Brain microvascular endothelial cell (primary cell): ENCODE results near the gene GMDS.

Source experiments
- DNase-seq: peaks from one replicate; pipeline ENCODE4 v3.0.0-alpha.2; 2020
- H3K27ac ChIP-seq: fragments of 250-450 bp; sonication (Bioruptor Pico); 2 replicates; pipeline ENCODE4 v1.5.1; 2020; ENCODE audit warnings: mild to moderate bottlenecking, moderate library complexity
- H3K27me3 ChIP-seq: fragments of 250-450 bp; sonication (Bioruptor Pico); replicated peaks from 2 replicates; pipeline ENCODE4 v1.5.1; 2020; ENCODE audit warnings: mild to moderate bottlenecking
- H3K36me3 ChIP-seq: fragments of 250-450 bp; sonication (Bioruptor Pico); replicated peaks from 2 replicates; pipeline ENCODE4 v1.5.1; 2020; ENCODE audit warnings: mild to moderate bottlenecking
- H3K4me3 ChIP-seq: 2 replicates; pipeline ENCODE4 v1.5.1; 2011; ENCODE audit warnings: low read depth, mild to moderate bottlenecking, control low read depth, low read length, moderate library complexity
- in situ Hi-C: cut with HindIII; loops from 2 replicates; pipeline ENCODE4 v1.10.0; 2017; ENCODE audit warnings: low sequenced_read_pairs, low pct_ligation_motif_present
- TF ChIP-seq, protein P1 (sequence below): IDR thresholded peaks from 2 replicates; pipeline ENCODE4 v1.5.1; 2011; ENCODE audit warnings: low read depth, mild to moderate bottlenecking, moderate library complexity, low read length, control low read depth, inconsistent platforms; ENCODE audit errors: missing control alignments

The GMDS gene

GRCh38 chr6:1701668-1702353 lies 543.6 kb downstream of the GMDS start:
- Histone ChIP-seq H3K4me3 (no peak overlapping the region), H3K27ac (peak overlapping the region; percentile 73)

GRCh38 chr6:1700278-1700967 lies 545.0 kb downstream of the GMDS start:
- in situ Hi-C loops = no loop called here
- no peaks in the 10 kb centered on the region for H3K36me3 ChIP-seq
- H3K4me3 ChIP-seq = no peak overlapping the region
- H3K27me3 ChIP-seq = no peaks in the 10 kb centered on the region
- TF ChIP-seq, protein P1, sequence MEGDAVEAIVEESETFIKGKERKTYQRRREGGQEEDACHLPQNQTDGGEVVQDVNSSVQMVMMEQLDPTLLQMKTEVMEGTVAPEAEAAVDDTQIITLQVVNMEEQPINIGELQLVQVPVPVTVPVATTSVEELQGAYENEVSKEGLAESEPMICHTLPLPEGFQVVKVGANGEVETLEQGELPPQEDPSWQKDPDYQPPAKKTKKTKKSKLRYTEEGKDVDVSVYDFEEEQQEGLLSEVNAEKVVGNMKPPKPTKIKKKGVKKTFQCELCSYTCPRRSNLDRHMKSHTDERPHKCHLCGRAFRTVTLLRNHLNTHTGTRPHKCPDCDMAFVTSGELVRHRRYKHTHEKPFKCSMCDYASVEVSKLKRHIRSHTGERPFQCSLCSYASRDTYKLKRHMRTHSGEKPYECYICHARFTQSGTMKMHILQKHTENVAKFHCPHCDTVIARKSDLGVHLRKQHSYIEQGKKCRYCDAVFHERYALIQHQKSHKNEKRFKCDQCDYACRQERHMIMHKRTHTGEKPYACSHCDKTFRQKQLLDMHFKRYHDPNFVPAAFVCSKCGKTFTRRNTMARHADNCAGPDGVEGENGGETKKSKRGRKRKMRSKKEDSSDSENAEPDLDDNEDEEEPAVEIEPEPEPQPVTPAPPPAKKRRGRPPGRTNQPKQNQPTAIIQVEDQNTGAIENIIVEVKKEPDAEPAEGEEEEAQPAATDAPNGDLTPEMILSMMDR = no peak
- no peak overlapping the region for H3K27ac ChIP-seq
- no peak for DNase-seq

More at GRCh38 chr6:1701668-1702353, 543.6 kb downstream of the GMDS start:
- TF ChIP-seq, protein P1 = no peak
- in situ Hi-C loops = no loop called here
- peak; percentile 93 for DNase-seq
- Histone ChIP-seq H3K36me3 (no peaks in the 10 kb centered on the region), H3K27me3 (no peaks in the 10 kb centered on the region)

GRCh38 chr6:1698527-1698926 lies 546.9 kb downstream of the GMDS start:
- no peak overlapping the region for H3K4me3 ChIP-seq
- H3K27me3 ChIP-seq = no peaks in the 10 kb centered on the region
- DNase-seq = no peak
- no peak overlapping the region for H3K27ac ChIP-seq
- in situ Hi-C loops = no loop called here
- H3K36me3 ChIP-seq = no peaks in the 10 kb centered on the region
- TF ChIP-seq, protein P1 = no peak

DNA sequence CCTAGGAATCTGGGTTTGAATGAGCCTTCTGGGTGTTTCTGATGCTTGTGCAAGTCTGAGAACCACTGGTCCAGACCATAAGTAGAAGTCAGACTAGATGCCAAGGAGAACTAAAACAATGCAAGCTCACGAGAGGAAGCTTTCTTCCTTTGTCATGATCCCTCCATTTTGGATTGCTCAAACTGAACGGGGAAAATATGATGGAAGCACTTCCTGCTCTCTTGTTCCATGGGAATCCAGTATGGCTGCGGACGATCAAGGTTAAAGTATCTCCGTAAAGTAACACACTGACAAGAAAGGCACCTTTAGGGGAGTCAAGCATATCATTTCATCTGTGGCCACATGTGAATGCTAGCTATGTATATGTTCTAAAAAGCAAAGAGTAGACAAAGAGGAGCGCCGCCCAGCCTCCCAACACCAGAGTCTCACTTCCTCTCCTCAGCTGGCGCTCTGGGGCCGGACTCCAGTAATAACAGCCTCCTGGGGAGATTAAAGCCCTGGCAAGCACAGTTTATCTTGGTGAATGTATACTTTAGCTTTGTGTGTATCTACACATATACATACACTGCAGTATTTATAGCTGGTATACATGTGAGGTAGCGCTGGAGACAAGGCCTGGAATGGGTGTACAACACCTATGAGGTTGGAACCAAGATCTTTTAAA lies 547.6 kb downstream of the GMDS start:
- no peaks in the 10 kb centered on the region for H3K27me3 ChIP-seq
- no peaks in the 10 kb centered on the region for H3K36me3 ChIP-seq
- in situ Hi-C loops = no loop called here

DNA sequence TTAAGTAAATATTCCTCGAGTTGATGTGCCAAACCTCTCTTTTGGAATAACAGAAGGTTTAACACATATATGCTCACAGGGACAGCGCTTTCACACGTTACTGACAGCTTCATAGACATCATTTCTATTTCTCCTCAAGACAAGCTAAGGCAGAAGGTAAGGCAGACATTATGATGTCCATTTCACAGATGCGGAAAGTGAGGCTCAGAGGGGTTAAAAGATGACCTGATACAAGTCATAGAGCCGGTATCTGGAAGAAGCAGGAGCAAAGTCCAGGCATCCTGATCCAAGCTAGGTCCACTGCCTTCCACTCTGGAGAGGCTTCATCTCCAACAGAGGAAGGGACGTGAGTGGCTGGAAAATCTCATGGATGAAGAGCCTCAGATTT lies 548.9 kb downstream of the GMDS start:
- in situ Hi-C loops = no loop called here
- Histone ChIP-seq H3K36me3 (no peaks in the 10 kb centered on the region), H3K27ac (no peak overlapping the region), H3K27me3 (no peaks in the 10 kb centered on the region), H3K4me3 (no peak overlapping the region)
- TF ChIP-seq, protein P1 = no peak
- DNase-seq = no peak

More for the DNA sequence above, 547.6 kb downstream of the GMDS start:
- TF ChIP-seq, protein P1 = no peak
- Histone ChIP-seq H3K27ac (no peak overlapping the region), H3K4me3 (no peak overlapping the region)
- DNase-seq = no peak
